Measurements from ENCODE around the gene CTF1. TPM values are rescaled to one million over a fixed set of nuclear protein-coding genes. Genes with fewer than 3 reads are reported as not detected.
A peak's percentile ranks its signal among the peaks of the same experiment; 100 is the strongest.

CTF1 gene
- total and polyA plus RNA-seq, 9 donors: 7.0 to 22.4 (median 14.4) TPM

DNA sequence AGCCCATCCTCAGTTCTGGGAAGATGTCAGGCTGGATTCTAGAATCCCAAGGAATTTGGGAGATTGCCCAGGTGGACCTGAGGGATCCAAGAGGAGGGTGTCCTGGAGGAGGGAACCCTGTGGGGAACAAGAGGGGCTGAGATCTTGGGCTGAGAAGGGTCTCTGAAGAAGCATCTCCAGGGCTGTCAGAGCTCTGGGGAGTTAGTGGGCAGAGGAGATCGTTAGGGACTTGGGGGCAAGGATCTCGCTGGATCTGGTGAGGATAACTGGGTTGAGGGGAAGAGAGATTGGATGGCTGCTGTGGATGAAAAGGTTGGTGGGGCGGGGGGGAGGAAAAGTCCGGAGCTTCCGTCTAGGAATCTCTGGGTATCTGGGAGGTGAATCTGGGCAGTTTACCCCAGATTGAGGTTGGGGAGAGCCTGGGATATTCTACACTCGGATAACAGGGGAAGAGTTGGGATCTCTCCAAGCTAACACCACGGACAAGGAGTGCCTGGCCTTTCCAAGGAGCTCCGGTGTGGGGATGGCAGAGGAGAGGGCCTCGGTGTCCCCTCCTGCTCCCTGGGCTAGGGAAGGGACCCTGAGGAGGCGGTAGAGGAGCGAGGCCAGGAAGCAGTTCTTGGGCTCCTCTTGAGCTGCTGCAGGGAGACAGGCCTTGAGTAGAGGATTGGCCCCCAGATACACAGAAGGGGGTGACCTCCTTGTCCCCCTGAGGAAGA lies 28.7 kb downstream of the CTF1 start:
- Histone ChIP-seq H3K36me3 (no peaks in the 10 kb centered on the region), H3K9me3 (no peaks in the 10 kb centered on the region), H3K4me3 (no peak overlapping the region), H3K27ac (peak overlapping the region in 1 of 2 donors; percentile 85), H3K4me1 (ENCODE audit: insufficient read depth) (no peaks in the 10 kb centered on the region), H3K27me3 (no peaks in the 10 kb centered on the region)
- TF ChIP-seq, protein P1, sequence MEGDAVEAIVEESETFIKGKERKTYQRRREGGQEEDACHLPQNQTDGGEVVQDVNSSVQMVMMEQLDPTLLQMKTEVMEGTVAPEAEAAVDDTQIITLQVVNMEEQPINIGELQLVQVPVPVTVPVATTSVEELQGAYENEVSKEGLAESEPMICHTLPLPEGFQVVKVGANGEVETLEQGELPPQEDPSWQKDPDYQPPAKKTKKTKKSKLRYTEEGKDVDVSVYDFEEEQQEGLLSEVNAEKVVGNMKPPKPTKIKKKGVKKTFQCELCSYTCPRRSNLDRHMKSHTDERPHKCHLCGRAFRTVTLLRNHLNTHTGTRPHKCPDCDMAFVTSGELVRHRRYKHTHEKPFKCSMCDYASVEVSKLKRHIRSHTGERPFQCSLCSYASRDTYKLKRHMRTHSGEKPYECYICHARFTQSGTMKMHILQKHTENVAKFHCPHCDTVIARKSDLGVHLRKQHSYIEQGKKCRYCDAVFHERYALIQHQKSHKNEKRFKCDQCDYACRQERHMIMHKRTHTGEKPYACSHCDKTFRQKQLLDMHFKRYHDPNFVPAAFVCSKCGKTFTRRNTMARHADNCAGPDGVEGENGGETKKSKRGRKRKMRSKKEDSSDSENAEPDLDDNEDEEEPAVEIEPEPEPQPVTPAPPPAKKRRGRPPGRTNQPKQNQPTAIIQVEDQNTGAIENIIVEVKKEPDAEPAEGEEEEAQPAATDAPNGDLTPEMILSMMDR (IDR thresholded peaks at IDR 0.05): no peak
- TF ChIP-seq POLR2A (IDR thresholded peaks at IDR 0.05) (no peak), EP300 (IDR thresholded peaks at IDR 0.05) (no peak)
- intact Hi-C loops (cut with DNase I): no loop called here
- 49 to 58% (median 55%) methylated on average over 11 of the region's 11 CpGs for WGBS, 3 donors
- peak in 2 of 5 donors; percentile 38 to 50 for DNase-seq

GRCh38 chr16:30925632-30925987 lies 29.2 kb downstream of the CTF1 start:
- H3K36me3 ChIP-seq: no peaks in the 10 kb centered on the region
- H3K27me3 ChIP-seq: no peaks in the 10 kb centered on the region
- no peak overlapping the region for H3K27ac ChIP-seq
- intact Hi-C loops (cut with DNase I): no loop called here
- no peak overlapping the region for H3K4me3 ChIP-seq
- TF ChIP-seq POLR2A (IDR thresholded peaks at IDR 0.05): no peak
- TF ChIP-seq, protein P1 (IDR thresholded peaks at IDR 0.05): no peak
- no peak for TF ChIP-seq EP300 (IDR thresholded peaks at IDR 0.05)
- H3K9me3 ChIP-seq: no peaks in the 10 kb centered on the region
- H3K4me1 ChIP-seq (ENCODE audit: insufficient read depth): no peaks in the 10 kb centered on the region
- 81 to 85% (median 83%) methylated on average over 26 of the region's 26 CpGs for WGBS, 3 donors
- DNase-seq: peak in 3 of 5 donors; percentile 36 to 59 (median 59)

DNA sequence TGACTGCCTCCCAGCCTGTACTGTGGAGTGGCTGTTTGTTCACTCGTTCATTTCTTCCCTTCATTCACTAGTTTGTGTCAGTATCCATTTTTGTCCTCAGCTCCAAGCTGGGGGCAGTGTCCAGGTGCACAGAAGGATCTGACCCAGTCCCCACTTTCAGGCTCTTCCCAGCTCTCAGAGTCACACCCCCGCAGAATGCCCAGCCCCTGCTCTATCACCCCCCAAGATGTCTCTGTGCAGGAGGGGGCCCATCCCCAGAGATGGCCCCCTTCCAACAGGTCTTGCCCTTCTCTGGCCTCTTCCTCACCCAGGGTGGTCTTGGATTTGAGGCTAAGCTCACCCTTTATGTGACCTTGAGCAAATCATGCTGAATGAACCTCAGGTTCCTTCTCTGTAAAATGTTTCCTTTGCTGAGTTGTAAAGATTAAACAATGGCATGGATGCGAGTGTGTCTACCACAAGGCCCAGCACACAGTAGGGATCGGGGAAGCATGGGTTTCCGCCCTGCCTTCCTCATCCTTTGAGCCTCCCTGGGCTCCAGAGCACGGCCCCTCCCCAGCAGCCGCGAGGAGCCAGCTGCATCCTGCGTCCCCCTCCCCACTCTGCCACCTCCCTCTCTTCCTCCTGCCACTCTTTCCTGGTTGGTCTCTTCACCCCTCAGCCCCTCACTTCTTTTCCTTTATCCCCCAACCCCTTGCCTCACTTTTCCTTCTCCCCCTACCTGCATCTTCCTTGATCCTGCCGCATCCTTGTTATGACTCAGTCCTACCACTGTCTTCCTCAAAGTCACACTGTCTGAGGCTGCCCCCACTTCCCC lies 29.8 kb downstream of the CTF1 start:
- peak in 2 of 5 donors; percentile 21 to 42 for DNase-seq
- Histone ChIP-seq H3K36me3 (no peaks in the 10 kb centered on the region), H3K27me3 (no peaks in the 10 kb centered on the region), H3K4me1 (ENCODE audit: insufficient read depth) (no peaks in the 10 kb centered on the region), H3K4me3 (no peak overlapping the region), H3K27ac (no peak overlapping the region), H3K9me3 (no peaks in the 10 kb centered on the region)
- WGBS, 3 donors: 57 to 60% (median 57%) methylated on average over 10 of the region's 10 CpGs
- intact Hi-C loops (cut with DNase I): no loop called here
- TF ChIP-seq, protein P1 (IDR thresholded peaks at IDR 0.05): no peak
- TF ChIP-seq POLR2A (IDR thresholded peaks at IDR 0.05) (no peak), EP300 (IDR thresholded peaks at IDR 0.05) (no peak)

DNA sequence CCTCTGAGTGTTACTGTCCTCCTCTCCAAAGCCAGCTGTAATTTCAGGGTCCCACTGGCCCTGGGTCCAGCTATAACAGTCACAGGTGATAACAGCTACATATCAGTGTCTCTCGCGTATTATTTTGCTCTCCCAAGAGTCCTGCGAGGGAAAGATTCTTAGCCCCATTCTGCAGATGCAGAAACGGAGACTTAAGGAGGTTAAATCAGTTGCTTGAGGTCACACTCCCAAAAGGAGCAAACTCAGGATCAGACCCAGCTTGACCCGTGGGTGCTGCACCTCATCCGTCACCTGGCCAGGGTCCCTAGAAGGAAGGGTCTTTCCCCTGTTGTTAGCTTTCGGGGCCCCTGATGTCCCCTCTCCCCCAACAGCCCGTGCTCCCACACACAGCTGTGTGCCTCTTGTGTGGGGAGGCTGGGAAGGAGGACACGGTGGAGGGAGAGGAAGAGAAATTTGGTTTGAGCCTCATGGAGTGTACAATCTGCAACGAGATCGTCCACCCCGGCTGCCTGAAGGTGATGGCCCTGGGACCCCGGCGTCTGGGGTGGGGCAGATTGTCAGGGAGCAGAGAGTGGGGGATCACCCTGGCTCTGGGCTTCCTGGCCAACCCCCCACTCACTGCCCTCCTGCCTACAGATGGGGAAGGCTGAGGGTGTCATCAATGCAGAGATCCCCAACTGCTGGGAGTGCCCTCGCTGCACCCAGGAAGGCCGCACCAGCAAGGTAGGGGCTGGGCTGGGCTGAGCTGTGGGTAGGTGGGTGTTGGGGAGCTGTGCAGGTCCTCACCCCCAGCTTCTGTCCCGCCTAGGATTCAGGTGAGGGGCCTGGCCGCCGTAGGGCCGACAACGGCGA lies 30.7 kb downstream of the CTF1 start:
- no peak overlapping the region for H3K4me3 ChIP-seq
- H3K36me3 ChIP-seq: no peaks in the 10 kb centered on the region
- 75 to 85% (median 81%) methylated on average over 17 to 22 of the region's 22 CpGs for WGBS, 3 donors
- TF ChIP-seq, protein P1 (IDR thresholded peaks at IDR 0.05): no peak
- no peak for TF ChIP-seq POLR2A (IDR thresholded peaks at IDR 0.05)
- TF ChIP-seq EP300 (IDR thresholded peaks at IDR 0.05): no peak
- no peaks in the 10 kb centered on the region for H3K9me3 ChIP-seq
- no peaks in the 10 kb centered on the region for H3K4me1 ChIP-seq (ENCODE audit: insufficient read depth)
- peak in 1 of 5 donors; percentile 45 for DNase-seq
- no peaks in the 10 kb centered on the region for H3K27me3 ChIP-seq
- no peak overlapping the region for H3K27ac ChIP-seq
- intact Hi-C loops (cut with DNase I): no loop called here
